Neural cell (in vitro differentiated cells): ENCODE data around the gene KERA.

Experiments used
- POLR2AphosphoS5 ChIP-seq: IDR thresholded peaks from 2 replicates; pipeline ENCODE4 v1.6.1; 2012
- SMC3 ChIP-seq: fragments of 450-650 bp; conservative IDR thresholded peaks from 2 replicates; pipeline ENCODE4 v1.6.1; 2014; ENCODE audit warnings: antibody characterized with exemption, mild to moderate bottlenecking, moderate library complexity; ENCODE audit not compliant: poor library complexity
- TF ChIP-seq, protein P1 (sequence below): fragments of 450-650 bp; IDR thresholded peaks from 2 replicates; pipeline ENCODE4 v1.5.1; 2014; ENCODE audit warnings: antibody characterized with exemption, mild to moderate bottlenecking, moderate library complexity; ENCODE audit not compliant: poor library complexity, severe bottlenecking

DNA sequence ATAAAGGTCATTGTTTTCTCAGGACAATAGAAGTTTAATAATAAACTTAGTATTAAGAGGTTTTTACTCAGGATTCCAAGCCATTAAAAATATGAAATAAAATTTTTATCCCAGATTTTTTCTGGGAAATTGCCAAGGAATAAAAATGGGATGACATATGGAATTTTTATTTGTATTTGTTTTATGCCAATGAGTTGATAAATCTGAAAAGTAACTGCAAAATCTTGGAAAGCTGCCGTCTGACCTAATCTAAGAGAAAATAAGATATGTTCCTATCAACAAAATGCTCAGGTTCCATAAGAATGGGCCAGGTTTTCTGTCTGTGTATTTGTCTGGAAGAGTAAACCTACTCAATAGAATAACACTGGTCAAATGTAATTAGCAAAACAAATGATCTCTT is 22.2 kb upstream of the KERA start:
- TF ChIP-seq POLR2AphosphoS5 (no peak), SMC3 (no peak)
- TF ChIP-seq, protein P1, sequence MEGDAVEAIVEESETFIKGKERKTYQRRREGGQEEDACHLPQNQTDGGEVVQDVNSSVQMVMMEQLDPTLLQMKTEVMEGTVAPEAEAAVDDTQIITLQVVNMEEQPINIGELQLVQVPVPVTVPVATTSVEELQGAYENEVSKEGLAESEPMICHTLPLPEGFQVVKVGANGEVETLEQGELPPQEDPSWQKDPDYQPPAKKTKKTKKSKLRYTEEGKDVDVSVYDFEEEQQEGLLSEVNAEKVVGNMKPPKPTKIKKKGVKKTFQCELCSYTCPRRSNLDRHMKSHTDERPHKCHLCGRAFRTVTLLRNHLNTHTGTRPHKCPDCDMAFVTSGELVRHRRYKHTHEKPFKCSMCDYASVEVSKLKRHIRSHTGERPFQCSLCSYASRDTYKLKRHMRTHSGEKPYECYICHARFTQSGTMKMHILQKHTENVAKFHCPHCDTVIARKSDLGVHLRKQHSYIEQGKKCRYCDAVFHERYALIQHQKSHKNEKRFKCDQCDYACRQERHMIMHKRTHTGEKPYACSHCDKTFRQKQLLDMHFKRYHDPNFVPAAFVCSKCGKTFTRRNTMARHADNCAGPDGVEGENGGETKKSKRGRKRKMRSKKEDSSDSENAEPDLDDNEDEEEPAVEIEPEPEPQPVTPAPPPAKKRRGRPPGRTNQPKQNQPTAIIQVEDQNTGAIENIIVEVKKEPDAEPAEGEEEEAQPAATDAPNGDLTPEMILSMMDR: no peak
